22Rv1 (cell line): ENCODE measurements around the gene MAP3K5.

ENCODE experiments used
- H3K27ac ChIP-seq: fragments of 450-650 bp; 2 replicates; pipeline ENCODE4 v1.5.1; 2017
- CTCF ChIP-seq: fragments of 450-650 bp; IDR thresholded peaks from 2 replicates; pipeline ENCODE4 v1.5.1; 2017; ENCODE audit warnings: mild to moderate bottlenecking
- ZFX ChIP-seq: fragments of 450-650 bp; IDR thresholded peaks from 2 replicates; pipeline ENCODE4 v1.6.1; 2017; ENCODE audit warnings: antibody characterized with exemption, borderline replicate concordance

Gene MAP3K5

DNA sequence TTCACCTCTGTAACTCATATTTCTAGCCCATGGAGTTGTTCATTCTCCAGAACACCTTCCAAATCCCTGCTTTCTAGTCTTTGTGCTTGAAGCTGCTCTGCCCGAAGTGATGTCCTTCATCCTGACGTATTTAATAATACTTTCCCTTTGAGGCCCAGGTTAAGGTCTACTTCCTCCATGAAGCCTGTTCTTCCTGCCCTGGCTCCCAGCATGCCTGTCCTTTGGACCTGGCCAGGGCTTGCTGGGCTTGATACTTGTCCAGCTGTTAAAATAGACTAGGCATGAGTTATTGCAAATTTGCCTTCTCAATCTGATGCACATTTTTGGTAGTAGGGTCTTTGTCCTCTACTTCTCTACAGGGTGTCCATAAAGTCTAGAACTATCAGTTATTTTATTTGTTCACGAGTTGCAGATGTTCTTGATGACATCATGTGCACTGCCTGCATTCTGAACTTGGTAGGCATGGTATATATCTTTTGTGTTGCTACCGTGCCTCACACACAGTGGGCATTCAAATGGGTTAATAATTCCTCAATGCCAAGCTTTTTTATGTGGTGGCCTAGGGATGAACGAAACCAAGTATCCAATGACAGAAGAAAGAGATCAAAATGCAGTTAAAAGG, 239.0 kb downstream of the MAP3K5 start:
- H3K27ac ChIP-seq, result peak overlapping the region; percentile 86; the same call in 1 of the 2 replicates
- TF ChIP-seq ZFX, result no peak
- TF ChIP-seq CTCF, result no peak

GRCh38 chr6:136552054-136552453, 240.2 kb downstream of the MAP3K5 start:
- TF ChIP-seq ZFX (no peak), CTCF (no peak)
- peak overlapping the region; percentile 86 for H3K27ac ChIP-seq

DNA sequence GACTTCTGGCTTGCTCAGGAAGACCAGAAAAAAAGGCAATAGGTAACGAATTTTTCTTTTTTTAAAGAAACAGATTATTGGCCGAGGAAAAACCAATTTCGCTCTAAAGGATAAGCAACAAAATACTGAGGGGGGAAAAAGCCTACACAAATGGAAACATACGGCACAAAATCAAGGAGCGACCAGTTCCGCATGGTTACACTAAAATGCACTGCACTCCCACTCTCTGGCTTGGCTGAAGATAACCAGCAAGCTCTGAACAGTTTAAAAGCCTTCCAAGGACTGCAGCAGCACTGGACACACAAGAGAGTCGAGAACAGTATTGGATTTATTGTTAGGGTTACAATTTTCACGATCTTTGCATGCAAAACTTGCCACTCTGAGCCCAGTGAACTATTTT, 241.2 kb downstream of the MAP3K5 start:
- peak overlapping the region; percentile 86 for H3K27ac ChIP-seq
- TF ChIP-seq CTCF, result no peak
- TF ChIP-seq ZFX, result no peak

DNA sequence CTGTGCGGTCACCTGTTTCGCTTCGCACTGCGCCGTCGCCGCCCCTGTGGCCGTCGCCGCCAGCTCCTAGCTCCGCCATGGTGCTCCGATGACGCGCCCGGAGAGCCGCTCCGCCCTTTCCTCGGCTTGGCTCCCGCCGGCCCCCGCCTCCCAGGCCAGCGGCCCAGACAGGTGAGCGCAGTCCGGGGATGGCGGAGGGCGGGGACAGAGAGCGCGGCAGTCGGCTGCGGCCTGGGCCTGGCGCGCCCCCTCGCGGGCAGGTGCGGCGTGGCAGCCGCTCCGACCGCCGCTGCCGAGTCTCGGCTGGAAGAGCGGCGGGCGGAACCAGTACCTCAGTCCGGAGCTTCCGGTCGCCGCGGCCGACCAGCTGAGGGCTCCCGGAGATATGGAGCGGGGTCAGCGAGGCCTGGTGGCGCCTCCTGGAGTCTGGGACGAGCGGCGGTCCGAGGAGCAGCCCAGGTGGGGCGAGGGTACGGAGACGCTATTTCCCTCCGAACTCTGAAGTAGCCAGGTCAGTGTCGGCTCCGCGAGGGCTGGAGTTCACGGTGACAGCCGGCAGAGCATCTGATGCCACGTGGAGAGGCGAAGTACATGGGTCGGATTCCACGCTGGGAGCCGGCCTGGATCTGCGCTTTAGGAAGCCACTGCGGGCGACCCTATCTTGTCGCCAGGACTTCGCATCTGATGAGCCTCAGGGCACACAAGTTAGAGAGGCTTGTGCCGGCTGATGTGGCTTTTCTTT, 241.8 kb downstream of the MAP3K5 start, which contains the start of gene MAP7:
MAP7 (minus strand) TSS at position 93 of the 742 bp plus-strand sequence; CDS start at position 79, 14 bp downstream.
- TF ChIP-seq CTCF, result peak; percentile 99
- TF ChIP-seq ZFX, result no peak
- peak within 1 kb of the TSS; percentile 86 for H3K27ac ChIP-seq

DNA sequence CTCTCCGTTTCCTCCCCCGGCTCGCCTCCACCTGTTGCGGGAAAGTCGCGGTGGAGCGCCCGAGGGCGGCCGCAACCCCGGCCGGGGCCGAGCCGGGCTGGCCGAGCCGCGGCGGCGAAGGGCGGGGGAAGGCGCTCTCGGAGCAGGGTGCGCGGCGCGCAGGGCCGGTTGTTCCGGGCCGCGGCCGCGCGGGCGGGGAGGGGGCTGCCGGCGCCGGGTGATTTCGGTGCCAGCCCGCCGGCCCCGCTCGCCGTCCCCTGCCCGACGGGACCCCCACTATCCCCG, 242.3 kb downstream of the MAP3K5 start:
- no peak for TF ChIP-seq ZFX
- TF ChIP-seq CTCF, result no peak

DNA sequence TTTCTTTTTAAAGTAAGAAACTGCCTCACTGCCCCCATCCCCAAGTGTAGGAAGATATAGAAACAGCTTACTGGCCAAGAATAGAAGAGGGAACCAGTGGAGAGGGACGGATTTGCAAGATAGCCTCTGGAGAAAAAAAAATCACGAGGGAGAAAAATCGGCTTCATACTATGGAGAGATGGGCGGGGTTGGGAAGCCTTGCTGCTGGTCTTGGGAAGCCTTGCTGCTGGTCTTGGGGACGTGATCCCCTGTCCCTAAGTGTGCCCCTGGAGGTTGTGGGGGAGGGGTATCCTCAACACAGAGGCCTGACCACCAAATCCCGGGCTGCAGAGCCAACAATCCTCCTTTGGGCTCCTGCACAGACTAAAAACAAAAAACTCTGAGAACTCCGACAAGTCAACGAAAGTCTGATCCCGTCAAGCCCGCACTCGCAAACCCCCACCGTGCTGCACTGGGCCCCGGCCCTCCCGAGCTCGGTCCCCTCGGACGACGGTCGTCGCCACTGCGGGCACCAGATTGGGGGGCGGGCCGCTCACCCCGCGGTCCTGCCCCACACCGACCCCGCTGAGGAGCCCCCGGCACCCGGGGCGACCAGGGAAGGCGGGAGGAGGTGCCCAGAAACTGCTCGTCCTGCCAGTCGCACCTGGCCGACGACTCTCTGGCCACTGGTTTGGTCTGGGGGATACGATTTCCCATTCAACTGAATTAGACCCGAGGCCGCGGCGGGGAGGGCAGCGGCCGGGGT, 242.8 kb downstream of the MAP3K5 start:
- no peak for TF ChIP-seq ZFX
- no peak for TF ChIP-seq CTCF
- H3K27ac ChIP-seq, result peak overlapping the region; percentile 86

More for the DNA sequence above, 242.3 kb downstream of the MAP3K5 start:
- peak overlapping the region; percentile 86 for H3K27ac ChIP-seq
